SK-N-SH (cell line): Measurements from ENCODE around the gene TCF25. TPM values are rescaled to one million over a fixed set of nuclear protein-coding genes. Genes with fewer than 3 reads are reported as not detected.
A peak's percentile ranks its signal among the peaks of the same experiment; 100 is the strongest.

Experiments used
- CTCF ChIA-PET: fragments of 300-600, 350-600 bp; formaldehyde crosslinking; extraction: SDS; loops from one replicate; lab custom pipeline; 2021; lab: Yijun Ruan, JAX
- POLR2A ChIA-PET: fragments of 350-600 bp; sonication (Branson Sonifier 250); formaldehyde crosslinking; extraction: SDS; loops from one replicate; lab custom pipeline; 2020; ENCODE audit warnings: antibody characterized with exemption, inconsistent platforms; lab: Yijun Ruan, JAX
- DNase-seq: peaks from one replicate; pipeline ENCODE4 v3.0.0; 2012
- H2AFZ ChIP-seq: fragments of 200-600 bp; sonication (generic); 2 replicates; pipeline ENCODE4 v1.8.1; 2016; ENCODE audit warnings: antibody characterized with exemption, mild to moderate bottlenecking, low read depth
- H3F3A ChIP-seq: fragments of 200-600 bp; sonication (generic); replicated peaks from 2 replicates; pipeline ENCODE3; 2016; ENCODE audit warnings: antibody characterized with exemption, mild to moderate bottlenecking; ENCODE audit not compliant: insufficient read depth
- H3K27ac ChIP-seq, 2 experiments: fragments of 200-500 bp in 1 of 2; fragments of 200-600 bp in 1 of 2; sonication (Bioruptor generic) in 1 of 2; sonication (generic), shearing (Covaris generic) in 1 of 2; 2 replicates each; pipeline versions ENCODE4 v1.5.1 to v1.6.1; 2014 to 2016; ENCODE audit warnings: low read depth in 2 of 2, inconsistent platforms in 1 of 2, low read length in 1 of 2, mild to moderate bottlenecking in 1 of 2, mixed read lengths in 1 of 2
- H3K27me3 ChIP-seq: fragments of 200-600 bp; sonication (generic), shearing (Covaris generic); 2 replicates; pipeline ENCODE4 v1.6.1; 2016; ENCODE audit warnings: mixed run types; ENCODE audit not compliant: insufficient read depth
- H3K36me3 ChIP-seq, 2 experiments: fragments of 200-500 bp in 1 of 2; fragments of 200-600 bp in 1 of 2; sonication (Bioruptor generic) in 1 of 2; sonication (generic) in 1 of 2; replicated peaks in 1 of 2; 2 replicates each; pipeline versions ENCODE3 to v1.5.1; 2014 to 2016; ENCODE audit warnings: low read length in 1 of 2, mild to moderate bottlenecking in 1 of 2; ENCODE audit not compliant: insufficient read depth in 2 of 2, control insufficient read depth in 1 of 2
- H3K4me1 ChIP-seq, 2 experiments: fragments of 200-500 bp in 1 of 2; fragments of 200-600 bp in 1 of 2; sonication (Bioruptor generic) in 1 of 2; sonication (generic), shearing (Covaris generic) in 1 of 2; 2 replicates each; pipeline versions ENCODE4 v1.5.1 to v1.6.1; 2014 to 2016; ENCODE audit warnings: low read depth in 1 of 2, low read length in 1 of 2, mixed run types in 1 of 2; ENCODE audit not compliant: insufficient read depth in 2 of 2, control insufficient read depth in 1 of 2
- H3K4me2 ChIP-seq: fragments of 200-600 bp; sonication (generic), shearing (Covaris generic); 2 replicates; pipeline ENCODE4 v1.6.1; 2017; ENCODE audit warnings: mixed run types
- H3K4me3 ChIP-seq, 2 experiments: fragments of 200-500 bp in 1 of 2; fragments of 200-600 bp in 1 of 2; sonication (Bioruptor generic) in 1 of 2; sonication (generic), shearing (Covaris generic) in 1 of 2; 2 replicates each; pipeline versions ENCODE4 v1.5.1 to v1.8.1; 2014 to 2016; ENCODE audit warnings: low read depth in 2 of 2, inconsistent platforms in 1 of 2, low read length in 1 of 2, mild to moderate bottlenecking in 1 of 2, mixed read lengths in 1 of 2, moderate library complexity in 1 of 2
- H3K79me2 ChIP-seq: fragments of 200-600 bp; sonication (generic); 2 replicates; pipeline ENCODE4 v1.8.1; 2017; ENCODE audit warnings: mild to moderate bottlenecking; ENCODE audit not compliant: insufficient read depth
- H3K9ac ChIP-seq: fragments of 200-600 bp; sonication (generic); 2 replicates; pipeline ENCODE4 v1.6.1; 2017; ENCODE audit warnings: mixed run types
- H3K9me2 ChIP-seq: fragments of 200-600 bp; sonication (generic); 2 replicates; pipeline ENCODE4 v1.6.1; 2017; ENCODE audit warnings: mixed run types
- H3K9me3 ChIP-seq: fragments of 200-600 bp; sonication (generic); 2 replicates; pipeline ENCODE4 v1.6.1; 2017; ENCODE audit warnings: mixed run types, mild to moderate bottlenecking, moderate library complexity
- H4K20me1 ChIP-seq: fragments of 200-600 bp; sonication (generic); 2 replicates; pipeline ENCODE4 v1.6.1; 2017; ENCODE audit warnings: mild to moderate bottlenecking, mixed run types; ENCODE audit not compliant: insufficient read depth
- CHD2 ChIP-seq: fragments of 150-350 bp; IDR thresholded peaks from 2 replicates; pipeline ENCODE4 v1.6.1; 2018; ENCODE audit warnings: low read length; ENCODE audit not compliant: partially characterized antibody
- ELF1 ChIP-seq: IDR thresholded peaks from 2 replicates; pipeline ENCODE4 v1.4.0; 2012
- FOSL2 ChIP-seq: IDR thresholded peaks from 2 replicates; pipeline ENCODE4 v1.4.0; 2012; ENCODE audit warnings: low read depth, mild to moderate bottlenecking, moderate library complexity, borderline replicate concordance
- FOXJ3 ChIP-seq: sonication (generic); formaldehyde crosslinking; IDR thresholded peaks from 2 replicates; pipeline ENCODE4 v1.5.1; 2020; ENCODE audit warnings: mild to moderate bottlenecking, missing genetic modification reagents
- FOXM1 ChIP-seq: IDR thresholded peaks from 2 replicates; pipeline ENCODE4 v1.4.0; 2012; ENCODE audit warnings: low read depth, mild to moderate bottlenecking
- GATA2 ChIP-seq: sonication (generic); formaldehyde crosslinking; IDR thresholded peaks from 2 replicates; pipeline ENCODE4 v1.5.0; 2020; ENCODE audit warnings: mild to moderate bottlenecking, missing genetic modification reagents
- IRF3 ChIP-seq: fragments of 150-350 bp; IDR thresholded peaks from 2 replicates; pipeline ENCODE4 v1.6.1; 2016; ENCODE audit warnings: mild to moderate bottlenecking, low read depth, low read length
- JUND ChIP-seq: IDR thresholded peaks from 2 replicates; pipeline ENCODE4 v1.4.0; 2012
- MAX ChIP-seq: IDR thresholded peaks from 2 replicates; pipeline ENCODE4 v1.4.0; 2012; ENCODE audit warnings: low read depth
- MEF2A ChIP-seq: IDR thresholded peaks from 2 replicates; pipeline ENCODE4 v1.4.0; 2012; ENCODE audit warnings: low read depth, borderline replicate concordance
- POLR2AphosphoS5 ChIP-seq: IDR thresholded peaks from 2 replicates; pipeline ENCODE4 v1.6.1; 2012; ENCODE audit warnings: low read depth, low read length
- REST ChIP-seq: IDR thresholded peaks from 2 replicates; pipeline ENCODE4 v1.6.1; 2012; ENCODE audit warnings: mild to moderate bottlenecking, low read depth, low read length, moderate library complexity
- RFX5 ChIP-seq: IDR thresholded peaks from 2 replicates; pipeline ENCODE4 v1.6.1; 2012; ENCODE audit warnings: mild to moderate bottlenecking, improper control_type of control experiment, low read length
- SIN3A ChIP-seq: IDR thresholded peaks from 2 replicates; pipeline ENCODE4 v1.6.1; 2012; ENCODE audit warnings: low read depth, mild to moderate bottlenecking, low read length, moderate library complexity, borderline replicate concordance
- SMC3 ChIP-seq: IDR thresholded peaks from 2 replicates; pipeline ENCODE4 v1.6.1; 2012; ENCODE audit warnings: low read depth, low read length, improper control_type of control experiment
- TEAD4 ChIP-seq: IDR thresholded peaks from 2 replicates; pipeline ENCODE4 v1.4.0; 2012; ENCODE audit warnings: mild to moderate bottlenecking, borderline replicate concordance; ENCODE audit not compliant: insufficient read depth
- USF2 ChIP-seq: fragments of 150-350 bp; IDR thresholded peaks from 2 replicates; pipeline ENCODE4 v1.6.1; 2017; ENCODE audit warnings: antibody characterized with exemption, low read length, low read depth, borderline replicate concordance
- WGBS: methylation state at CpG from one replicate; pipeline ENCODE4 v1.1.6; 2017; ENCODE audit warnings: low lambda C conversion rate; 5-methylcytosine and 5-hydroxymethylcytosine counted together
- polyA plus RNA-seq, 3 experiments: library from polyadenylated mRNA; depleted of rRNA; stranded (reverse); fragments of >200 nt; gene quantifications; 2 replicates each; pipeline ENCODE4 v1.2.3, GENCODE V29; 2012

Gene TCF25
- polyA plus RNA-seq, 1 of the 3 experiments (the other 2 are of a cell fraction) = 208 TPM

GRCh38 chr16:89956505-89957215 is 83.3 kb downstream of the TCF25 start (continued):
- TF ChIP-seq POLR2AphosphoS5 (no peak), JUND (no peak), ELF1 (no peak)
- TF ChIP-seq, all 33 proteins: peak for 0

- Histone ChIP-seq H3K27ac (no peak overlapping the region), H3K4me2 (no peak overlapping the region), H3K9me2 (no peaks in the 10 kb centered on the region), H3K9ac (no peak overlapping the region), H3K36me3 (peaks cover 0 to 23% of the 10 kb centered on the region in 2 experiments), H3F3A (no peaks in the 10 kb centered on the region), H3K79me2 (peaks cover 9% of the 10 kb centered on the region; the same call in 1 of the 2 replicates), H4K20me1 (no peaks in the 10 kb centered on the region), H3K4me1 (peaks cover 0 to 6% of the 10 kb centered on the region in 2 experiments; a peak in 1 of 4 replicates), H3K27me3 (no peaks in the 10 kb centered on the region), H2AFZ (no peak overlapping the region), H3K9me3 (no peaks in the 10 kb centered on the region), H3K4me3 (no peak overlapping the region)
- 99% methylated on average over 18 of the region's 23 CpGs for WGBS
- TF ChIP-seq MEF2A = no peak
- TF ChIP-seq SIN3A = no peak
- TF ChIP-seq MAX = no peak
- no peak for TF ChIP-seq USF2
- ChIA-PET CTCF (interaction anchor here (2.0 kb wide), 1 partner anchor 8 kb away, joined by 6 read pairs; no protein-coding TSS in a partner anchor), POLR2A (interaction anchor here (0.6 kb wide), 1 partner anchor 17 kb away, joined by 3 read pairs; no protein-coding TSS in a partner anchor)
- no peak for DNase-seq
These were observed 83.9 kb downstream of the TCF25 start for GRCh38 chr16:89957216-89957785.

- H3K27me3 ChIP-seq = no peaks in the 10 kb centered on the region
- H3K4me3 ChIP-seq = no peak overlapping the region
- H3K36me3 ChIP-seq = peaks cover 0 to 23% of the 10 kb centered on the region in 2 experiments
- no peak overlapping the region for H2AFZ ChIP-seq
- H4K20me1 ChIP-seq = no peaks in the 10 kb centered on the region
- no peak overlapping the region for H3K4me2 ChIP-seq
- peak; percentile 93 for DNase-seq
- H3K9ac ChIP-seq = no peak overlapping the region
- H3K79me2 ChIP-seq = peaks cover 9% of the 10 kb centered on the region; the same call in 1 of the 2 replicates
- no peaks in the 10 kb centered on the region for H3K9me2 ChIP-seq
- WGBS = 51% methylated on average over 3 of the region's 7 CpGs
- H3F3A ChIP-seq = no peaks in the 10 kb centered on the region
- H3K4me1 ChIP-seq = peaks cover 0 to 6% of the 10 kb centered on the region in 2 experiments; a peak in 1 of 4 replicates
- POLR2A ChIA-PET = no interaction called here
- no peak overlapping the region for H3K27ac ChIP-seq
- H3K9me3 ChIP-seq = no peaks in the 10 kb centered on the region
- CTCF ChIA-PET = interaction anchor here (0.6 to 2.0 kb wide), 2 partner anchors 9 to 40 kb away, joined by 3 to 6 read pairs; no protein-coding TSS in a partner anchor
- no peak for TF ChIP-seq GATA2 (CRISPR knock-in tag)
- TF ChIP-seq JUND = no peak
- TF ChIP-seq FOXM1 = no peak
- no peak for TF ChIP-seq REST
- TF ChIP-seq CHD2 = peak; percentile 68
- no peak for TF ChIP-seq FOSL2
- TF ChIP-seq MAX = no peak
- TF ChIP-seq SMC3 = no peak
- no peak for TF ChIP-seq RFX5
- TF ChIP-seq IRF3 = peak; percentile 40; the same call in 1 of the 2 replicates
- TF ChIP-seq SIN3A = no peak
- TF ChIP-seq TEAD4 = no peak
- TF ChIP-seq FOXJ3 (CRISPR knock-in tag) = no peak
- TF ChIP-seq POLR2AphosphoS5 = no peak
- no peak for TF ChIP-seq MEF2A
These were observed 84.7 kb downstream of the TCF25 start for GRCh38 chr16:89958068-89958467.
